H7 (cell line): Measurements from ENCODE around the gene DDIT4. TPM values are rescaled to one million over a fixed set of nuclear protein-coding genes. Genes with fewer than 3 reads are reported as not detected.
"Not testable (repeated sequence)": the region's sequence is repeated elsewhere in the genome, so short reads cannot be mapped to it uniquely, and the experiment has no call there.

Experiments
- DNase-seq: peaks from one replicate; pipeline ENCODE4 v3.0.0; 2012
- H3K27me3 ChIP-seq: 2 replicates; pipeline ENCODE4 v1.6.0; 2011; ENCODE audit warnings: mild to moderate bottlenecking, low read length; ENCODE audit not compliant: control insufficient read depth, insufficient read depth
- H3K36me3 ChIP-seq: replicated peaks from 2 replicates; pipeline ENCODE4 v1.5.1; 2011; ENCODE audit warnings: low read length; ENCODE audit not compliant: control insufficient read depth, insufficient read depth
- H3K4me3 ChIP-seq: 2 replicates; pipeline ENCODE4 v1.5.1; 2011; ENCODE audit warnings: low read depth, mild to moderate bottlenecking, control low read depth, low read length, moderate library complexity; ENCODE audit not compliant: insufficient read depth
- total RNA-seq: library from RNA; depleted of rRNA; stranded (reverse); fragments of >200 nt; shearing (Covaris generic); gene quantifications from 2 replicates; pipeline ENCODE4 v1.2.3, GENCODE V29; 2014

The DDIT4 gene
- total RNA-seq, 1 experiment from 2014 or later = 54.2 TPM

GRCh38 chr10:72268475-72269200 lies 5.1 kb upstream of the DDIT4 start:
- not testable (repeated sequence) for H3K4me3 ChIP-seq, DNase-seq, H3K27me3 ChIP-seq, H3K36me3 ChIP-seq

DNA sequence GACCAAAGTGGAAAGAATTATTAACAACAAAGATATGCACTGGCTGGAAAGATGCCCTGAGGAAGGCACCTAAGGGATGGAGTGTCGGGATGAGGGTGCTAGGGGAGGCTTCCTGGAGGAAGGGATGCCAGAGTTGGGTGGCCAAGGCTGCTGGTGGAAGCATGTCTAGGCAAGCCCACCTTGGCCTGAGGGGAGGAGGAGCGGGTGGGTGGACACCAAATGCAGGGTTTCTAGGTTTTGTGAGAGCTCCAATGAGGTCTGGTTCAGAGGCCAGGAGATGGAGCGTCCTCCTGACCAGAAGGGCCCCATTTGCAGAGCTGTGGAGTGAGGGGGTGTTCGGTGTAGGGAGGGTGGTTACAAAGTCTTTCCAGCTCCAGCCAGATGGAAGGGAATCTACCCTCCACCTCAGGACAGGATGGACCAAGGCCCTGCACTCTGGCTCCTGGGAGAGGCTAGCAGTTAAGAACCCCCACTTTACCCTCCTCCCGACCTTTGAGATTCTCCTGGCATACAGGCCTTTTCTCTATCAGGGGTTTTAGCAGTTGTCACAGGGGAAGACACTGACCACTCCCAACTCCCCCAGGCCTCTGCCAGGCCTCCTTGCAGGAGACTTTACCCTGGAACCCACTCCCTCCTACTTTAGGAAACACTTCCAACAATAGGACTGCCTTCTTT lies 3.0 kb upstream of the DDIT4 start:
- Histone ChIP-seq H3K4me3 (no peak overlapping the region), H3K27me3 (peaks cover 5% of the 10 kb centered on the region; the same call in 1 of the 2 replicates), H3K36me3 (peaks cover 6% of the 10 kb centered on the region)
- DNase-seq = no peak

DNA sequence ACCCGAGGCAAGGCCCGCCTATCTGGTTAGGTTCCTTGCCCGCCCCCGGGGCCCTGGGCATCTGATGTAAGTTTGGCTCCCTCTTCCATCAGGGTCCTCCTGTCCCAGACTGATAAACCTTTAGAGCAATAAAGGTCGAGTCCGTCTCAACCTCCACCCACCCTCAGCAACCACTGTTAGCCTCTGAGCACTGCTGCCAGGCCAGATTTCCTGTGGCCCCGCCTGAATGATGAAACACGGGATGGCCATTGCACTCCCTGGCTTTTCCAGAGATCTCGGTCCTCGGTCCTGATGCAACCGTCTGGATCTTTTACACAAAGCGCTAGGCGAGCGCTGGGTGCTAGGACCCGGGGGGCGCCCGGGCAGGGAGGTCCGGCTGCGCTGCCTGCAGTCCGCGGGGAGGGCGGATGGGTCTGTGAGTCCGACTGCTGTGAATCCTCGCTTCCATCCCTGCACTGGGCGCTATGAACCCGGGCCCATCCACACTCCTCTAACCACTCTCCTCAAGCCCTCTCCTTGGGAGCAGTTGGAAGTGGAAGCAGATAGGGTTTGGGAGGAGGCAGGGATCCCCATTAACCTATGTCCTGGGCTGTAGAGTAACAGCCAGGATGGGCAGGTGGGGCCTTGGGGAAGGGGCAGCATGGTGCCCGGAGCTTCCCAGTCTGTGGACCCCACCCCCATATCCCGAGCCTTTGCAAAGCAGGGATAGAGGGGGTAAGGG lies 875 bp upstream of the DDIT4 start:
- Histone ChIP-seq H3K4me3 (peak overlapping the region; percentile 98), H3K36me3 (peaks cover 6% of the 10 kb centered on the region), H3K27me3 (peaks cover 5% of the 10 kb centered on the region; the same call in 1 of the 2 replicates)
- peak; percentile 90 for DNase-seq

GRCh38 chr10:72274213-72274729 lies 547 bp downstream of the DDIT4 start:
- peaks cover 5% of the 10 kb centered on the region; the same call in 1 of the 2 replicates for H3K27me3 ChIP-seq
- H3K36me3 ChIP-seq = peaks cover 6% of the 10 kb centered on the region
- peak; percentile 70 for DNase-seq
- H3K4me3 ChIP-seq = peak overlapping the region; percentile 98

DNA sequence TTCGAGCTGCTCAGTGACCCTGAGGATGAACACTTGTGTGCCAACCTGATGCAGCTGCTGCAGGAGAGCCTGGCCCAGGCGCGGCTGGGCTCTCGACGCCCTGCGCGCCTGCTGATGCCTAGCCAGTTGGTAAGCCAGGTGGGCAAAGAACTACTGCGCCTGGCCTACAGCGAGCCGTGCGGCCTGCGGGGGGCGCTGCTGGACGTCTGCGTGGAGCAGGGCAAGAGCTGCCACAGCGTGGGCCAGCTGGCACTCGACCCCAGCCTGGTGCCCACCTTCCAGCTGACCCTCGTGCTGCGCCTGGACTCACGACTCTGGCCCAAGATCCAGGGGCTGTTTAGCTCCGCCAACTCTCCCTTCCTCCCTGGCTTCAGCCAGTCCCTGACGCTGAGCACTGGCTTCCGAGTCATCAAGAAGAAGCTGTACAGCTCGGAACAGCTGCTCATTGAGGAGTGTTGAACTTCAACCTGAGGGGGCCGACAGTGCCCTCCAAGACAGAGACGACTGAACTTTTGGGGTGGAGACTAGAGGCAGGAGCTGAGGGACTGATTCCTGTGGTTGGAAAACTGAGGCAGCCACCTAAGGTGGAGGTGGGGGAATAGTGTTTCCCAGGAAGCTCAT lies 1.1 kb downstream of the DDIT4 start:
- DNase-seq = peak; percentile 86
- peaks cover 6% of the 10 kb centered on the region for H3K36me3 ChIP-seq
- peak overlapping the region; percentile 98 for H3K4me3 ChIP-seq
- peaks cover 5% of the 10 kb centered on the region; the same call in 1 of the 2 replicates for H3K27me3 ChIP-seq

DNA sequence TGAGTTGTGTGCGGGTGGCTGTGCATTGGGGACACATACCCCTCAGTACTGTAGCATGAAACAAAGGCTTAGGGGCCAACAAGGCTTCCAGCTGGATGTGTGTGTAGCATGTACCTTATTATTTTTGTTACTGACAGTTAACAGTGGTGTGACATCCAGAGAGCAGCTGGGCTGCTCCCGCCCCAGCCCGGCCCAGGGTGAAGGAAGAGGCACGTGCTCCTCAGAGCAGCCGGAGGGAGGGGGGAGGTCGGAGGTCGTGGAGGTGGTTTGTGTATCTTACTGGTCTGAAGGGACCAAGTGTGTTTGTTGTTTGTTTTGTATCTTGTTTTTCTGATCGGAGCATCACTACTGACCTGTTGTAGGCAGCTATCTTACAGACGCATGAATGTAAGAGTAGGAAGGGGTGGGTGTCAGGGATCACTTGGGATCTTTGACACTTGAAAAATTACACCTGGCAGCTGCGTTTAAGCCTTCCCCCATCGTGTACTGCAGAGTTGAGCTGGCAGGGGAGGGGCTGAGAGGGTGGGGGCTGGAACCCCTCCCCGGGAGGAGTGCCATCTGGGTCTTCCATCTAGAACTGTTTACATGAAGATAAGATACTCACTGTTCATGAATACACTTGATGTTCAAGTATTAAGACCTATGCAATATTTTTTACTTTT lies 1.8 kb downstream of the DDIT4 start:
- no peak for DNase-seq
- H3K4me3 ChIP-seq = peak overlapping the region; percentile 98
- peaks cover 5% of the 10 kb centered on the region; the same call in 1 of the 2 replicates for H3K27me3 ChIP-seq
- peaks cover 6% of the 10 kb centered on the region for H3K36me3 ChIP-seq

- peaks cover 5% of the 10 kb centered on the region; the same call in 1 of the 2 replicates for H3K27me3 ChIP-seq
- no peak overlapping the region; the same call in 1 of the 2 replicates for H3K4me3 ChIP-seq
- no peak for DNase-seq
- peaks cover 6% of the 10 kb centered on the region for H3K36me3 ChIP-seq
These were observed 2.3 kb downstream of the DDIT4 start for GRCh38 chr10:72276013-72276387.

DNA sequence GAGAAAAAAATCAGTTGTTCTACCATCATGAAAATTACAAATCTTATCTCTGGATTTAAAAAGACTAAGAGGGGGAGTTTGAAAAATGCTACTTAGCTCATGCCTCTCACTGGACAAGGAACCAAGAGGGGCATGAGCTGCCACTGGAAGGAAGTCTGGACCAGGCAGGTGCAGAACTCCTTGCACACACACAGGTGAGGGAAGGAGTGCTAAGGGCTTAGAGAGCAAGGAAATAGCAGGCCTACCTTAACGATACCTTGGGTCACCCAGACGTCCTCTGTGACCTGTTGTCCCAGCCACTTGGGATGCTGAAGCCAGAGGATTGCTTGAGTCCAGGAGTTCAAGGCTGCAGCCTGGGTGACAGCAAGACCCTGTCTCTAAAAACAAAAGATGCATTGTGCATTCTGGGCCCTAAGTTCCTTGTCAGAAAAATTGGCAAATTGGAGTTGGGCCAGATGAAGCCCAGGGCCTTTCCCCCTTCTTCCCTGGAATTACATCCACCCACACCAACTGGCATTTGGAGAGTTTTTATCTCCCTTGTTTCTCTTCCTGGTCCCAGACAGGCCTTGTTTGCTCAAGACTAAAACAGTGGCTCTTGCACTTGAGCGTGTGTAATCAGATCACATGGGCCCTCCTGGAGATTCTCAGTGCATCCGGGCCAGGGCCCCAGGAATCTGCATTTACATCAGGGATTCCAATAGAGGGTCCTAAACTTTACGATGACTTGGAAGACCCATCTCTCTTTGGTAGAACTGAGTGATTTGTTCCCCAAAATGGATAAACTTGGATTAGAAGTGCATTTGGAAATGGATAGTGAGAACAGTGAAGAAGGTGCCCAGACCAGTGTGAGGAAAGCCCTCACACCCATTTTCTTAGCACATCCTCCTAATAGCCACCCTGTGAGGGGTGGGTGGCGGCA lies 3.0 kb downstream of the DDIT4 start:
- Histone ChIP-seq H3K36me3 (peaks cover 6% of the 10 kb centered on the region), H3K27me3 (peaks cover 5% of the 10 kb centered on the region; the same call in 1 of the 2 replicates), H3K4me3 (no peak overlapping the region)
- no peak for DNase-seq

DNA sequence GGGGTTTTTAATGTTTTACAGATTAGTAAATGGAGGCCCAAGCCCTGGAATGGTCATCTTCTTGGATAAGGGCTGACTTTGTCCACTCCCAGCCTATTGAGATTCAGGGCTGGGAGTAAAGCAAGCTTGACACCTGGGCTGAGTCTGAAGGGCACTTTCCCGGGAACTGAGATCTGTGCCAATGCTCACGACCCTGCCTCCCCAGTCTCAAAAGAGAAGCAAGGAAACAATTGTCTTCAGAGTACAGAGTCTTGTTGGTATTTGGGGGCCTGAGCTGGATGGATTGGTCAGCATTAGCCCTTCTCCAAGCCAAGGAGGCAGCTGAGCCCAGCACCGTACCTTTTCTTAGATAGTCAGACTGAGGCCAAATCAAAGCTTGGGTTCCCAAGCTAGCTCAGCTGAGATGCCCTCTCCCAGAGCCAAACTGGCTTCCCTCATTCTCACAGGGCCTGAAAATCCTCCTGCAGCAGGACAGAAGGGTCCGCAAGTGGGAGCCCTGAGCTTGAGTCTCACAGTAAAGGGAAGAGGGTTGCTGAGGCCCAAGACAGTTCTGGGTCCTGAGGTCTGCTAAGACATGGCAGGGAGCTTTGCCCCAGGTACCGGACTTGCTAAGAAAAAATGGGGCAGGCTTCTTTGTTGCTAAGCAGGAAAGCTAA lies 3.7 kb downstream of the DDIT4 start:
- peaks cover 6% of the 10 kb centered on the region for H3K36me3 ChIP-seq
- peaks cover 5% of the 10 kb centered on the region; the same call in 1 of the 2 replicates for H3K27me3 ChIP-seq
- no peak overlapping the region for H3K4me3 ChIP-seq
- DNase-seq = no peak

GRCh38 chr10:72277996-72278667 lies 4.4 kb downstream of the DDIT4 start:
- peak; percentile 11 for DNase-seq
- H3K27me3 ChIP-seq = peaks cover 5% of the 10 kb centered on the region; the same call in 1 of the 2 replicates
- no peak overlapping the region for H3K4me3 ChIP-seq
- H3K36me3 ChIP-seq = peaks cover 6% of the 10 kb centered on the region

GRCh38 chr10:72278668-72279393 lies 5.1 kb downstream of the DDIT4 start:
- Histone ChIP-seq H3K27me3 (peaks cover 5% of the 10 kb centered on the region; the same call in 1 of the 2 replicates), H3K36me3 (peaks cover 6% of the 10 kb centered on the region), H3K4me3 (no peak overlapping the region)
- DNase-seq = peak; percentile 34

- not testable (repeated sequence) for DNase-seq, H3K36me3 ChIP-seq, H3K4me3 ChIP-seq
These were observed 5.9 kb downstream of the DDIT4 start for GRCh38 chr10:72279587-72279986.

More at GRCh38 chr10:72279587-72279986, 5.9 kb downstream of the DDIT4 start:
- not testable (repeated sequence) for H3K27me3 ChIP-seq
